Measurements from ENCODE around the gene GJB3. TPM values are rescaled to one million over a fixed set of nuclear protein-coding genes. Genes with fewer than 3 reads are reported as not detected.

Gene GJB3
- total and polyA plus RNA-seq, 9 of the 15 experiments (the other 6 are each of a cell fraction or from before 2014, with no cell fraction given) = not detected

DNA sequence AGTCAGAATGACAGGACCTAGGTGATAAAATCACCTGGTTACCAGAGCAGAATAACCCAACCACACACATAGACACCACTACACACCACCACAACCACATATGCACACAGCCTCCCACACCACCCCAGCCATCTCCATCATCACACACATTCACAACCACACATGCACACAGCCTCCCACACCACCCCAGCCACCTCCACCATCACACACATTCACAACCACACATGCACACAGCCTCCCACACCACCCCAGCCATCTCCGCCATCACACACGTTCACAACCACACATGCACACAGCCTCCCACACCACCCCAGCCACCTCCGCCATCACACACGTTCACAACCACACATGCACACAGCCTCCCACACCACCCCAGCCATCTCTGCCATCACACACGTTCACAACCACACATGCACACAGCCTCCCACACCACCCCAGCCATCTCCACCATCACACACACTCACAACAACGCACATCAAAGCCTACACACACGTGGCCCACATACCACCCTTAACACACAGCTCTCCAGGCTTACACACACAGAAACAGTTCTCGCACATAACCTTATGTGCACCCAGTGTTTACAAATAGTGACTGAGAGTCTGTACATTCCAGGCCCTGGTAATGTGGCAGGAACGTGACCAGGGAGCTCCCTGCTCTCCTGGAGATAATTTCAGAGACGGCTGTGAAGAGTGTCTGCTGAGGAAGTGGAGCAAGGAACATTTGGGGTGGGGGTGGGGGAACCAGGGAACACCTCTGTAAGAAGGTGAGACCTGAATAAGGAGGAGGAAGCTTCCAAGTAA is 3.3 kb upstream of the GJB3 start:
- no peak for FAIRE-seq

More for the DNA sequence above, 3.3 kb upstream of the GJB3 start:
- TF ChIP-seq SMARCE1 (IDR thresholded peaks at IDR 0.05) (no peak), TGIF2 (CRISPR knock-in tag; IDR thresholded peaks at IDR 0.05) (no peak), CBX8 (IDR thresholded peaks at IDR 0.05; ENCODE audit: borderline replicate concordance, extremely low read depth, low read depth, low read length, poor library complexity, severe bottlenecking) (no peak), NRF1 (conservative IDR thresholded peaks at IDR 0.05 in 1 of 2, IDR thresholded peaks at IDR 0.05 in 1 of 2) (no peak), HCFC1 (IDR thresholded peaks at IDR 0.05; ENCODE audit: low read depth, low read length) (no peak), RBM14 (IDR thresholded peaks at IDR 0.05; ENCODE audit: borderline replicate concordance, insufficient read depth, low read depth, low read length) (no peak), SP1 (CRISPR knock-in tag; IDR thresholded peaks at IDR 0.05) (no peak), RBM25 (IDR thresholded peaks at IDR 0.05; ENCODE audit: low read depth, low read length, severe bottlenecking) (no peak)
- TF ChIP-seq, protein P1, sequence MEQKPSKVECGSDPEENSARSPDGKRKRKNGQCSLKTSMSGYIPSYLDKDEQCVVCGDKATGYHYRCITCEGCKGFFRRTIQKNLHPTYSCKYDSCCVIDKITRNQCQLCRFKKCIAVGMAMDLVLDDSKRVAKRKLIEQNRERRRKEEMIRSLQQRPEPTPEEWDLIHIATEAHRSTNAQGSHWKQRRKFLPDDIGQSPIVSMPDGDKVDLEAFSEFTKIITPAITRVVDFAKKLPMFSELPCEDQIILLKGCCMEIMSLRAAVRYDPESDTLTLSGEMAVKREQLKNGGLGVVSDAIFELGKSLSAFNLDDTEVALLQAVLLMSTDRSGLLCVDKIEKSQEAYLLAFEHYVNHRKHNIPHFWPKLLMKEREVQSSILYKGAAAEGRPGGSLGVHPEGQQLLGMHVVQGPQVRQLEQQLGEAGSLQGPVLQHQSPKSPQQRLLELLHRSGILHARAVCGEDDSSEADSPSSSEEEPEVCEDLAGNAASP (IDR thresholded peaks at IDR 0.05) = no peak
- TF ChIP-seq, protein P2, sequence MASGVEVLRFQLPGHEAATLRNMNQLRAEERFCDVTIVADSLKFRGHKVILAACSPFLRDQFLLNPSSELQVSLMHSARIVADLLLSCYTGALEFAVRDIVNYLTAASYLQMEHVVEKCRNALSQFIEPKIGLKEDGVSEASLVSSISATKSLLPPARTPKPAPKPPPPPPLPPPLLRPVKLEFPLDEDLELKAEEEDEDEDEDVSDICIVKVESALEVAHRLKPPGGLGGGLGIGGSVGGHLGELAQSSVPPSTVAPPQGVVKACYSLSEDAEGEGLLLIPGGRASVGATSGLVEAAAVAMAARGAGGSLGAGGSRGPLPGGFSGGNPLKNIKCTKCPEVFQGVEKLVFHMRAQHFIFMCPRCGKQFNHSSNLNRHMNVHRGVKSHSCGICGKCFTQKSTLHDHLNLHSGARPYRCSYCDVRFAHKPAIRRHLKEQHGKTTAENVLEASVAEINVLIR (CRISPR knock-in tag; IDR thresholded peaks at IDR 0.05) = no peak
- TF ChIP-seq, protein P3, sequence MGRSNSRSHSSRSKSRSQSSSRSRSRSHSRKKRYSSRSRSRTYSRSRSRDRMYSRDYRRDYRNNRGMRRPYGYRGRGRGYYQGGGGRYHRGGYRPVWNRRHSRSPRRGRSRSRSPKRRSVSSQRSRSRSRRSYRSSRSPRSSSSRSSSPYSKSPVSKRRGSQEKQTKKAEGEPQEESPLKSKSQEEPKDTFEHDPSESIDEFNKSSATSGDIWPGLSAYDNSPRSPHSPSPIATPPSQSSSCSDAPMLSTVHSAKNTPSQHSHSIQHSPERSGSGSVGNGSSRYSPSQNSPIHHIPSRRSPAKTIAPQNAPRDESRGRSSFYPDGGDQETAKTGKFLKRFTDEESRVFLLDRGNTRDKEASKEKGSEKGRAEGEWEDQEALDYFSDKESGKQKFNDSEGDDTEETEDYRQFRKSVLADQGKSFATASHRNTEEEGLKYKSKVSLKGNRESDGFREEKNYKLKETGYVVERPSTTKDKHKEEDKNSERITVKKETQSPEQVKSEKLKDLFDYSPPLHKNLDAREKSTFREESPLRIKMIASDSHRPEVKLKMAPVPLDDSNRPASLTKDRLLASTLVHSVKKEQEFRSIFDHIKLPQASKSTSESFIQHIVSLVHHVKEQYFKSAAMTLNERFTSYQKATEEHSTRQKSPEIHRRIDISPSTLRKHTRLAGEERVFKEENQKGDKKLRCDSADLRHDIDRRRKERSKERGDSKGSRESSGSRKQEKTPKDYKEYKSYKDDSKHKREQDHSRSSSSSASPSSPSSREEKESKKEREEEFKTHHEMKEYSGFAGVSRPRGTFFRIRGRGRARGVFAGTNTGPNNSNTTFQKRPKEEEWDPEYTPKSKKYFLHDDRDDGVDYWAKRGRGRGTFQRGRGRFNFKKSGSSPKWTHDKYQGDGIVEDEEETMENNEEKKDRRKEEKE (IDR thresholded peaks at IDR 0.05; ENCODE audit: borderline replicate concordance in 1 of 2, control insufficient read depth in 1 of 2, low read depth in 2 of 2, low read length in 1 of 2) = no peak
- TF ChIP-seq, protein P4, sequence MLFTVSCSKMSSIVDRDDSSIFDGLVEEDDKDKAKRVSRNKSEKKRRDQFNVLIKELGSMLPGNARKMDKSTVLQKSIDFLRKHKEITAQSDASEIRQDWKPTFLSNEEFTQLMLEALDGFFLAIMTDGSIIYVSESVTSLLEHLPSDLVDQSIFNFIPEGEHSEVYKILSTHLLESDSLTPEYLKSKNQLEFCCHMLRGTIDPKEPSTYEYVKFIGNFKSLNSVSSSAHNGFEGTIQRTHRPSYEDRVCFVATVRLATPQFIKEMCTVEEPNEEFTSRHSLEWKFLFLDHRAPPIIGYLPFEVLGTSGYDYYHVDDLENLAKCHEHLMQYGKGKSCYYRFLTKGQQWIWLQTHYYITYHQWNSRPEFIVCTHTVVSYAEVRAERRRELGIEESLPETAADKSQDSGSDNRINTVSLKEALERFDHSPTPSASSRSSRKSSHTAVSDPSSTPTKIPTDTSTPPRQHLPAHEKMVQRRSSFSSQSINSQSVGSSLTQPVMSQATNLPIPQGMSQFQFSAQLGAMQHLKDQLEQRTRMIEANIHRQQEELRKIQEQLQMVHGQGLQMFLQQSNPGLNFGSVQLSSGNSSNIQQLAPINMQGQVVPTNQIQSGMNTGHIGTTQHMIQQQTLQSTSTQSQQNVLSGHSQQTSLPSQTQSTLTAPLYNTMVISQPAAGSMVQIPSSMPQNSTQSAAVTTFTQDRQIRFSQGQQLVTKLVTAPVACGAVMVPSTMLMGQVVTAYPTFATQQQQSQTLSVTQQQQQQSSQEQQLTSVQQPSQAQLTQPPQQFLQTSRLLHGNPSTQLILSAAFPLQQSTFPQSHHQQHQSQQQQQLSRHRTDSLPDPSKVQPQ (CRISPR knock-in tag; IDR thresholded peaks at IDR 0.05; ENCODE audit: borderline replicate concordance) = no peak
- POLR2A ChIA-PET = no interaction called here
- Histone ChIP-seq H3K27ac (ENCODE audit: extremely low read depth, low read depth, low read length) (no peak overlapping the region), H3K9me1 (ENCODE audit: control insufficient read depth, insufficient read depth, low read length) (no peaks in the 10 kb centered on the region), H3K4me2 (ENCODE audit: insufficient read depth, low read length) (no peak overlapping the region), H4K20me1 (replicated peaks; ENCODE audit: control insufficient read depth, insufficient read depth, low read length) (0 out of 2 replicates have a peak, but pooled peaks cover 3% of the 10 kb centered on the region), H3K9ac (ENCODE audit: insufficient read depth in 1 of 2, low read depth in 2 of 2, low read length in 2 of 2) (no peak overlapping the region), H3K4me1 (replicated peaks in 1 of 2; ENCODE audit: control insufficient read depth in 2 of 2, insufficient read depth in 2 of 2, low read length in 2 of 2) (peaks cover 0 to 11% of the 10 kb centered on the region in 2 experiments; a peak in 1 of 5 replicates), H2AFZ (ENCODE audit: low read depth, low read length) (no peak overlapping the region), H3K36me3 (ENCODE audit: control insufficient read depth, insufficient read depth, low read length) (no peaks in the 10 kb centered on the region), H3K79me2 (ENCODE audit: control insufficient read depth, insufficient read depth, low read length) (no peaks in the 10 kb centered on the region), H3K9me3 (replicated peaks; ENCODE audit: control insufficient read depth, insufficient read depth, low read depth, low read length) (no peaks in the 10 kb centered on the region), H3K4me3 (no peak overlapping the region), H3K27me3 (ENCODE audit: control insufficient read depth in 2 of 2, insufficient read depth in 2 of 2, low read length in 2 of 2) (peaks cover 52 to 61% of the 10 kb centered on the region in 2 experiments)
- 4% methylated on average over 7 of the region's 10 CpGs for WGBS (ENCODE audit: insufficient coverage, low coverage, missing lambda C conversion rate)
- DNase-seq (ENCODE audit: extremely low read depth in 1 of 4, low spot score in 3 of 4) (no peak), ATAC-seq (no peak)
- in situ Hi-C loops (cut with MboI) (no loop called here), intact Hi-C loops (cut with micrococcal nuclease) (no loop called here)
- CTCF ChIA-PET (ENCODE audit: low intra/inter-chr PET ratio) = no interaction called here
- no TSS peak for BruUV-seq (replicated peaks)

All from K562 (cell line).